Mesendoderm (in vitro differentiated cells): Measurements from ENCODE around the gene FAAP100.

Experiments used
- DNase-seq: peaks from one replicate; pipeline ENCODE4 v3.0.0; 2013
- H2AK5ac ChIP-seq: 2 replicates; pipeline ENCODE4 v1.6.1; 2013; ENCODE audit warnings: low read length, inconsistent platforms
- H2BK120ac ChIP-seq: 2 replicates; pipeline ENCODE4 v1.6.1; 2013; ENCODE audit warnings: low read depth, mild to moderate bottlenecking, low read length, moderate library complexity, mixed read lengths
- H2BK15ac ChIP-seq: replicated peaks from 2 replicates; pipeline ENCODE4 v1.6.1; 2013; ENCODE audit warnings: low read depth, mild to moderate bottlenecking, moderate library complexity
- H2BK5ac ChIP-seq: 2 replicates; pipeline ENCODE4 v1.6.1; 2013; ENCODE audit warnings: low read length, inconsistent platforms
- H3K18ac ChIP-seq: 2 replicates; pipeline ENCODE4 v1.6.1; 2013; ENCODE audit warnings: mild to moderate bottlenecking, low read length, mixed read lengths
- H3K23ac ChIP-seq: one replicate; pipeline ENCODE4 v1.6.1; 2013; ENCODE audit warnings: low read length
- H3K27ac ChIP-seq: 2 replicates; pipeline ENCODE4 v1.5.1; 2013; ENCODE audit warnings: low read depth, mild to moderate bottlenecking, inconsistent platforms, low read length, moderate library complexity
- H3K27me3 ChIP-seq: 2 replicates; pipeline ENCODE4 v1.6.1; 2013; ENCODE audit warnings: low read length, control low read depth, mild to moderate bottlenecking, inconsistent platforms; ENCODE audit not compliant: insufficient read depth, poor library complexity
- H3K36me3 ChIP-seq: 2 replicates; pipeline ENCODE4 v1.6.1; 2013; ENCODE audit warnings: low read length, inconsistent platforms; ENCODE audit not compliant: control insufficient read depth, insufficient read depth
- H3K4ac ChIP-seq: one replicate; pipeline ENCODE4 v1.6.1; 2013; ENCODE audit warnings: low read depth, mild to moderate bottlenecking, low read length, moderate library complexity
- H3K4me1 ChIP-seq: 2 replicates; pipeline ENCODE4 v1.6.1; 2013; ENCODE audit warnings: low read depth, low read length, inconsistent platforms; ENCODE audit not compliant: control insufficient read depth
- H3K4me2 ChIP-seq: 2 replicates; pipeline ENCODE4 v1.6.1; 2013; ENCODE audit warnings: low read length
- H3K4me3 ChIP-seq: 2 replicates; pipeline ENCODE4 v1.5.1; 2013; ENCODE audit warnings: mild to moderate bottlenecking, low read length
- H3K56ac ChIP-seq: one replicate; pipeline ENCODE4 v1.6.1; 2013; ENCODE audit warnings: low read length
- H3K79me1 ChIP-seq: 2 replicates; pipeline ENCODE4 v1.6.1; 2013; ENCODE audit warnings: low read length, inconsistent platforms
- H3K79me2 ChIP-seq: 2 replicates; pipeline ENCODE4 v1.6.1; 2013; ENCODE audit warnings: mild to moderate bottlenecking, low read length; ENCODE audit not compliant: control insufficient read depth, insufficient read depth
- H3K9ac ChIP-seq: 2 replicates; pipeline ENCODE4 v1.6.1; 2013; ENCODE audit warnings: low read length, inconsistent platforms
- H4K5ac ChIP-seq: one replicate; pipeline ENCODE4 v1.6.1; 2013; ENCODE audit warnings: low read length
- H4K8ac ChIP-seq: one replicate; pipeline ENCODE4 v1.6.1; 2013; ENCODE audit warnings: low read depth, mild to moderate bottlenecking, control low read depth, low read length, moderate library complexity
- WGBS: extraction: QIAGEN DNeasy Blood & Tissue Kit; methylation state at CpG from one replicate; pipeline ENCODE4 v1.1.7; 2013; ENCODE audit warnings: low lambda C conversion rate, missing lambda C conversion rate; ENCODE audit not compliant: insufficient coverage; ENCODE audit errors: extremely low coverage; 5-methylcytosine and 5-hydroxymethylcytosine counted together

The FAAP100 gene

GRCh38 chr17:81556863-81557262 lies 4.7 kb upstream of the FAAP100 start:
- WGBS: no CpG with 5 or more reads among the region's 6 CpGs
- Histone ChIP-seq H3K4me2 (no peak overlapping the region), H2BK15ac (no peak overlapping the region), H2AK5ac (no peak overlapping the region), H3K27ac (no peak overlapping the region), H2BK5ac (no peak overlapping the region), H4K8ac (no peak overlapping the region), H4K5ac (no peak overlapping the region), H3K9ac (no peak overlapping the region), H3K79me1 (no peaks in the 10 kb centered on the region), H3K4ac (no peak overlapping the region), H2BK120ac (no peak overlapping the region), H3K23ac (no peak overlapping the region), H3K4me1 (peaks cover 3% of the 10 kb centered on the region), H3K18ac (no peak overlapping the region), H3K27me3 (no peaks in the 10 kb centered on the region), H3K56ac (no peak overlapping the region), H3K36me3 (peaks cover 6% of the 10 kb centered on the region), H3K4me3 (no peak overlapping the region), H3K79me2 (no peaks in the 10 kb centered on the region)
- DNase-seq: no peak

GRCh38 chr17:81556175-81556691 lies 4.1 kb upstream of the FAAP100 start:
- H2AK5ac ChIP-seq: no peak overlapping the region
- WGBS: no CpG with 5 or more reads among the region's 9 CpGs
- H3K23ac ChIP-seq: no peak overlapping the region
- H4K5ac ChIP-seq: no peak overlapping the region
- peaks cover 4% of the 10 kb centered on the region for H3K79me2 ChIP-seq
- peaks cover 6% of the 10 kb centered on the region for H3K36me3 ChIP-seq
- no peaks in the 10 kb centered on the region for H3K27me3 ChIP-seq
- H3K27ac ChIP-seq: no peak overlapping the region
- H3K4me2 ChIP-seq: no peak overlapping the region
- H2BK5ac ChIP-seq: no peak overlapping the region
- DNase-seq: no peak
- H3K4ac ChIP-seq: no peak overlapping the region
- no peak overlapping the region for H3K9ac ChIP-seq
- H3K56ac ChIP-seq: no peak overlapping the region
- no peaks in the 10 kb centered on the region for H3K79me1 ChIP-seq
- H2BK15ac ChIP-seq: no peak overlapping the region
- no peak overlapping the region for H2BK120ac ChIP-seq
- H3K18ac ChIP-seq: no peak overlapping the region
- H4K8ac ChIP-seq: no peak overlapping the region
- peaks cover 3% of the 10 kb centered on the region for H3K4me1 ChIP-seq
- no peak overlapping the region for H3K4me3 ChIP-seq

GRCh38 chr17:81553616-81554181 lies 1.5 kb upstream of the FAAP100 start:
- no peak overlapping the region for H2BK15ac ChIP-seq
- no peak overlapping the region for H3K27ac ChIP-seq
- H3K27me3 ChIP-seq: no peaks in the 10 kb centered on the region
- WGBS: no CpG with 5 or more reads among the region's 24 CpGs
- no peak overlapping the region for H3K4ac ChIP-seq
- H2AK5ac ChIP-seq: no peak overlapping the region
- H3K4me2 ChIP-seq: peak overlapping the region; percentile 61
- no peak overlapping the region for H4K5ac ChIP-seq
- DNase-seq: no peak
- peaks cover 5% of the 10 kb centered on the region for H3K79me2 ChIP-seq
- peak overlapping the region; percentile 15 for H3K56ac ChIP-seq
- peak overlapping the region; percentile 42 for H3K9ac ChIP-seq
- no peak overlapping the region for H4K8ac ChIP-seq
- H2BK5ac ChIP-seq: no peak overlapping the region
- no peak overlapping the region for H2BK120ac ChIP-seq
- H3K4me1 ChIP-seq: peaks cover 3% of the 10 kb centered on the region
- peaks cover 4% of the 10 kb centered on the region for H3K79me1 ChIP-seq
- peak overlapping the region; percentile 1 for H3K23ac ChIP-seq
- no peak overlapping the region for H3K18ac ChIP-seq
- H3K36me3 ChIP-seq: peaks cover 3% of the 10 kb centered on the region
- no peak overlapping the region for H3K4me3 ChIP-seq

GRCh38 chr17:81553018-81553615 lies 964 bp upstream of the FAAP100 start:
- peak; percentile 93 for DNase-seq
- Histone ChIP-seq H3K23ac (peak overlapping the region; percentile 1), H3K4me3 (peak overlapping the region; percentile 86), H2BK120ac (no peak overlapping the region), H2AK5ac (no peak overlapping the region), H2BK15ac (no peak overlapping the region), H4K8ac (no peak overlapping the region), H3K18ac (no peak overlapping the region), H2BK5ac (no peak overlapping the region), H3K79me1 (peaks cover 4% of the 10 kb centered on the region), H3K4me2 (peak overlapping the region; percentile 100), H3K27me3 (no peaks in the 10 kb centered on the region), H3K36me3 (peaks cover 1% of the 10 kb centered on the region), H3K4me1 (peaks cover 3% of the 10 kb centered on the region), H3K79me2 (peaks cover 5% of the 10 kb centered on the region), H3K4ac (no peak overlapping the region), H3K27ac (peak overlapping the region; percentile 74), H4K5ac (no peak overlapping the region), H3K9ac (peak overlapping the region; percentile 93), H3K56ac (peak overlapping the region; percentile 93)
- WGBS: no CpG with 5 or more reads among the region's 19 CpGs

GRCh38 chr17:81551458-81552243 lies 502 bp downstream of the FAAP100 start:
- no peak overlapping the region for H3K18ac ChIP-seq
- peak overlapping the region; percentile 89 for H3K23ac ChIP-seq
- no peak for DNase-seq
- peaks cover 5% of the 10 kb centered on the region for H3K79me2 ChIP-seq
- no peak overlapping the region for H3K27ac ChIP-seq
- peaks cover 3% of the 10 kb centered on the region for H3K4me1 ChIP-seq
- no peaks in the 10 kb centered on the region for H3K27me3 ChIP-seq
- H3K36me3 ChIP-seq: peaks cover 4% of the 10 kb centered on the region
- no peak overlapping the region for H4K8ac ChIP-seq
- WGBS: no CpG with 5 or more reads among the region's 69 CpGs
- H4K5ac ChIP-seq: no peak overlapping the region
- H2BK15ac ChIP-seq: no peak overlapping the region
- no peak overlapping the region for H2BK120ac ChIP-seq
- H2BK5ac ChIP-seq: no peak overlapping the region
- H3K56ac ChIP-seq: peak overlapping the region; percentile 98
- H3K4me3 ChIP-seq: peak overlapping the region; percentile 90
- H3K79me1 ChIP-seq: peaks cover 4% of the 10 kb centered on the region
- H2AK5ac ChIP-seq: no peak overlapping the region
- peak overlapping the region; percentile 94 for H3K9ac ChIP-seq
- no peak overlapping the region for H3K4ac ChIP-seq
- peak overlapping the region; percentile 74 for H3K4me2 ChIP-seq
